Liver (tissue), 9 donors: ENCODE results near the gene UGT1A9. TPM values are rescaled to one million over a fixed set of nuclear protein-coding genes. Genes with fewer than 3 reads are reported as not detected.

ENCODE experiments used
- DNase-seq: peaks from one replicate; pipeline ENCODE4 v3.0.0-alpha.2; 2017; ENCODE audit warnings: low spot score
- H3K27ac ChIP-seq, 2 donors: one replicate each; pipeline ENCODE4 v1.7.0; 2013; ENCODE audit warnings: inconsistent platforms in 2 of 2, low read length in 2 of 2, control low read depth in 1 of 2, low read depth in 1 of 2, mild to moderate bottlenecking in 1 of 2
- H3K27me3 ChIP-seq, 4 donors: one replicate each; pipeline versions ENCODE4 v1.6.1 to v1.7.0; 2013; ENCODE audit warnings: low read length in 3 of 4, inconsistent platforms in 1 of 4, mild to moderate bottlenecking in 1 of 4, moderate library complexity in 1 of 4; ENCODE audit not compliant: control insufficient read depth in 4 of 4, insufficient read depth in 4 of 4
- H3K36me3 ChIP-seq, 4 donors: one replicate each; pipeline versions ENCODE4 v1.6.1 to v1.7.0; 2013; ENCODE audit warnings: low read length in 3 of 4, mild to moderate bottlenecking in 3 of 4, low read depth in 1 of 4, moderate library complexity in 1 of 4; ENCODE audit not compliant: control insufficient read depth in 4 of 4, insufficient read depth in 3 of 4
- H3K4me1 ChIP-seq, 4 donors: one replicate each; pipeline versions ENCODE4 v1.6.1 to v1.7.0; 2013; ENCODE audit warnings: low read length in 3 of 4, mild to moderate bottlenecking in 3 of 4, moderate library complexity in 1 of 4; ENCODE audit not compliant: control insufficient read depth in 4 of 4, insufficient read depth in 4 of 4
- H3K4me3 ChIP-seq, 3 donors: one replicate each; pipeline versions ENCODE4 v1.6.1 to v1.7.0; 2013; ENCODE audit warnings: low read length in 3 of 3, control low read depth in 1 of 3, low read depth in 1 of 3, mild to moderate bottlenecking in 1 of 3
- H3K9ac ChIP-seq, 2 donors: one replicate each; pipeline ENCODE4 v1.7.0; 2013; ENCODE audit warnings: low read length in 2 of 2, mild to moderate bottlenecking in 2 of 2, moderate library complexity in 2 of 2, control low read depth in 1 of 2, low read depth in 1 of 2
- H3K9me3 ChIP-seq, 4 donors: one replicate each; pipeline versions ENCODE4 v1.6.1 to v1.7.0; 2013; ENCODE audit warnings: low read length in 3 of 4; ENCODE audit not compliant: control insufficient read depth in 4 of 4
- ATF3 ChIP-seq: IDR thresholded peaks from 2 replicates; pipeline ENCODE4 v1.6.1; 2016; ENCODE audit warnings: antibody characterized with exemption
- CTCF ChIP-seq: fragments of 150-350 bp; IDR thresholded peaks from 2 replicates; pipeline ENCODE4 v1.5.1; 2017; ENCODE audit warnings: improper control_type of control experiment, low read depth, low read length; ENCODE audit not compliant: missing input control
- EGR1 ChIP-seq, 2 donors: IDR thresholded peaks; 2 replicates each; pipeline ENCODE4 v1.6.1; 2016 to 2018; ENCODE audit warnings: antibody characterized with exemption in 2 of 2, low read depth in 2 of 2
- FOXA2 ChIP-seq: IDR thresholded peaks from 2 replicates; pipeline ENCODE4 v1.6.1; 2016; ENCODE audit warnings: antibody characterized with exemption
- HNF4A ChIP-seq, 2 donors: conservative IDR thresholded peaks; 2 replicates each; pipeline ENCODE4 v1.6.1; 2016; ENCODE audit warnings: antibody characterized with exemption in 2 of 2, mild to moderate bottlenecking in 2 of 2
- HNF4G ChIP-seq: IDR thresholded peaks from 2 replicates; pipeline ENCODE4 v1.6.1; 2016; ENCODE audit warnings: antibody characterized with exemption
- JUND ChIP-seq, 2 donors: IDR thresholded peaks; 2 replicates each; pipeline ENCODE4 v1.6.1; 2016; ENCODE audit warnings: antibody characterized with exemption in 2 of 2
- NR2F2 ChIP-seq: IDR thresholded peaks from 2 replicates; pipeline ENCODE4 v1.6.1; 2016; ENCODE audit warnings: antibody characterized with exemption
- RAD21 ChIP-seq, 2 donors: IDR thresholded peaks; 2 replicates each; pipeline ENCODE4 v1.6.1; 2016; ENCODE audit warnings: antibody characterized with exemption in 2 of 2, mild to moderate bottlenecking in 2 of 2
- REST ChIP-seq: IDR thresholded peaks from 2 replicates; pipeline ENCODE4 v1.6.1; 2016; ENCODE audit warnings: antibody characterized with exemption, mild to moderate bottlenecking
- RXRA ChIP-seq, 2 donors: IDR thresholded peaks; 2 replicates each; pipeline ENCODE4 v1.6.1; 2017 to 2018; ENCODE audit warnings: antibody characterized with exemption in 2 of 2, mild to moderate bottlenecking in 1 of 2
- SP1 ChIP-seq: IDR thresholded peaks from 2 replicates; pipeline ENCODE4 v1.6.1; 2018; ENCODE audit warnings: antibody characterized with exemption, mild to moderate bottlenecking
- TAF1 ChIP-seq: conservative IDR thresholded peaks from 2 replicates; pipeline ENCODE4 v1.6.1; 2016; ENCODE audit warnings: antibody characterized with exemption, mild to moderate bottlenecking
- YY1 ChIP-seq: IDR thresholded peaks from 2 replicates; pipeline ENCODE4 v1.6.1; 2016; ENCODE audit warnings: antibody characterized with exemption, mild to moderate bottlenecking
- WGBS: extraction: QIAGEN DNeasy Blood & Tissue Kit; methylation state at CpG from one replicate; pipeline ENCODE4 v1.1.7; 2013; 5-methylcytosine and 5-hydroxymethylcytosine counted together
- polyA plus RNA-seq, 2 donors: library from polyadenylated mRNA; stranded (reverse) in 1 of 2; unstranded in 1 of 2; fragments of 200-250 nt in 1 of 2; fragments of >200 nt in 1 of 2; fragmentation: Nextera tagmentation in 1 of 2; extraction: Ambion mirVana in 1 of 2; gene quantifications; one replicate each; pipeline versions ENCODE4 v1.2.1 to v1.2.3, GENCODE V29; 2013 to 2015
- total RNA-seq, 2 donors: library from RNA; depleted of rRNA; stranded (reverse); fragments of >200 nt; gene quantifications; one replicate each; pipeline ENCODE4 v1.2.3, GENCODE V29; 2014
- TF ChIP-seq, protein P1 (sequence below): IDR thresholded peaks from 2 replicates; pipeline ENCODE4 v1.6.1; 2016; ENCODE audit warnings: antibody characterized with exemption
- TF ChIP-seq, protein P2 (sequence below): IDR thresholded peaks from 2 replicates; pipeline ENCODE4 v1.6.1; 2016; ENCODE audit warnings: antibody characterized with exemption
- donor health status: healthy.
- donor health status: healthy.
- donor health status: healthy.
- donor health status: healthy.
- donor health status: healthy.

The UGT1A9 gene
- total and polyA plus RNA-seq, 4 donors: 14.3 to 62.3 (median 23.8) TPM; not detected in 1

GRCh38 chr2:233793465-233794127 lies 121.9 kb downstream of the UGT1A9 start:
- H3K4me3 ChIP-seq: no peak overlapping the region
- no peak overlapping the region for H3K27ac ChIP-seq
- no peaks in the 10 kb centered on the region for H3K9me3 ChIP-seq
- H3K36me3 ChIP-seq: no peaks in the 10 kb centered on the region
- DNase-seq: no peak
- TF ChIP-seq HNF4A (conservative IDR thresholded peaks at IDR 0.05) (no peak), ATF3 (no peak), EGR1 (IDR thresholded peaks at IDR 0.05; ENCODE audit: low read depth in 2 of 2) (no peak), REST (no peak), JUND (IDR thresholded peaks at IDR 0.05) (no peak), SP1 (no peak), NR2F2 (no peak), CTCF (no peak), FOXA2 (no peak), RXRA (IDR thresholded peaks at IDR 0.05) (no peak), HNF4G (no peak), TAF1 (no peak), YY1 (no peak), RAD21 (IDR thresholded peaks at IDR 0.05) (no peak)
- TF ChIP-seq, protein P1, sequence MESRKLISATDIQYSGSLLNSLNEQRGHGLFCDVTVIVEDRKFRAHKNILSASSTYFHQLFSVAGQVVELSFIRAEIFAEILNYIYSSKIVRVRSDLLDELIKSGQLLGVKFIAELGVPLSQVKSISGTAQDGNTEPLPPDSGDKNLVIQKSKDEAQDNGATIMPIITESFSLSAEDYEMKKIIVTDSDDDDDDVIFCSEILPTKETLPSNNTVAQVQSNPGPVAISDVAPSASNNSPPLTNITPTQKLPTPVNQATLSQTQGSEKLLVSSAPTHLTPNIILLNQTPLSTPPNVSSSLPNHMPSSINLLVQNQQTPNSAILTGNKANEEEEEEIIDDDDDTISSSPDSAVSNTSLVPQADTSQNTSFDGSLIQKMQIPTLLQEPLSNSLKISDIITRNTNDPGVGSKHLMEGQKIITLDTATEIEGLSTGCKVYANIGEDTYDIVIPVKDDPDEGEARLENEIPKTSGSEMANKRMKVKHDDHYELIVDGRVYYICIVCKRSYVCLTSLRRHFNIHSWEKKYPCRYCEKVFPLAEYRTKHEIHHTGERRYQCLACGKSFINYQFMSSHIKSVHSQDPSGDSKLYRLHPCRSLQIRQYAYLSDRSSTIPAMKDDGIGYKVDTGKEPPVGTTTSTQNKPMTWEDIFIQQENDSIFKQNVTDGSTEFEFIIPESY: no peak
- TF ChIP-seq, protein P2, sequence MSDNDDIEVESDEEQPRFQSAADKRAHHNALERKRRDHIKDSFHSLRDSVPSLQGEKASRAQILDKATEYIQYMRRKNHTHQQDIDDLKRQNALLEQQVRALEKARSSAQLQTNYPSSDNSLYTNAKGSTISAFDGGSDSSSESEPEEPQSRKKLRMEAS: no peak
- H3K27me3 ChIP-seq: no peaks in the 10 kb centered on the region
- 89% methylated on average over 18 of the region's 18 CpGs for WGBS
- H3K4me1 ChIP-seq: no peaks in the 10 kb centered on the region
- no peak overlapping the region for H3K9ac ChIP-seq
